GM18508 (cell line): ENCODE measurements around the gene GPR152.

Experiments used
- ATAC-seq: cut with Tn5 transposase; IDR thresholded peaks from one replicate; pipeline ENCODE4 v1.9.1; 2021; ENCODE audit warnings: moderate number of reproducible peaks; ENCODE audit not compliant: insufficient read depth, unreplicated experiment

Gene GPR152

GRCh38 chr11:67442504-67443404 lies 9.8 kb downstream of the GPR152 start:
- no peak for ATAC-seq

- no peak for ATAC-seq
Measured at GRCh38 chr11:67441731-67442351, 10.7 kb downstream of the GPR152 start.

- ATAC-seq, result no peak
Measured at GRCh38 chr11:67441098-67441563, 11.4 kb downstream of the GPR152 start.

- no peak for ATAC-seq
Measured at GRCh38 chr11:67440229-67441097, 12.1 kb downstream of the GPR152 start.

- ATAC-seq, result no peak
Measured at GRCh38 chr11:67439321-67440228, 13.0 kb downstream of the GPR152 start.

GRCh38 chr11:67438158-67438902 lies 14.2 kb downstream of the GPR152 start:
- ATAC-seq, result no peak

GRCh38 chr11:67437809-67438157 lies 14.7 kb downstream of the GPR152 start:
- ATAC-seq, result no peak

GRCh38 chr11:67437082-67437808 lies 15.3 kb downstream of the GPR152 start, which contains the start of gene PTPRCAP:
TSS of gene PTPRCAP (minus strand) at chr11:67437682. CDS start at chr11:67437619, 63 bp downstream.
- no peak for ATAC-seq

- no peak for ATAC-seq
Measured at GRCh38 chr11:67436459-67437081, 16.0 kb downstream of the GPR152 start.

- ATAC-seq, result no peak
Measured at GRCh38 chr11:67435727-67436458, 16.6 kb downstream of the GPR152 start.

GRCh38 chr11:67435031-67435726 lies 17.4 kb downstream of the GPR152 start:
- ATAC-seq, result no peak

- ATAC-seq, result no peak
Measured at GRCh38 chr11:67434395-67434881, 18.1 kb downstream of the GPR152 start.

GRCh38 chr11:67433536-67434394 lies 18.8 kb downstream of the GPR152 start:
- ATAC-seq, result no peak

GRCh38 chr11:67432655-67433349 lies 19.7 kb downstream of the GPR152 start:
- ATAC-seq, result no peak
